ENCODE measurements around the gene NPLOC4. TPM values are rescaled to one million over a fixed set of nuclear protein-coding genes. Genes with fewer than 3 reads are reported as not detected.

The NPLOC4 gene
- total and polyA plus RNA-seq, 9 of the 15 experiments (the other 6 are each of a cell fraction or from before 2014, with no cell fraction given) = 1.5 to 116 (median 64.5) TPM

DNA sequence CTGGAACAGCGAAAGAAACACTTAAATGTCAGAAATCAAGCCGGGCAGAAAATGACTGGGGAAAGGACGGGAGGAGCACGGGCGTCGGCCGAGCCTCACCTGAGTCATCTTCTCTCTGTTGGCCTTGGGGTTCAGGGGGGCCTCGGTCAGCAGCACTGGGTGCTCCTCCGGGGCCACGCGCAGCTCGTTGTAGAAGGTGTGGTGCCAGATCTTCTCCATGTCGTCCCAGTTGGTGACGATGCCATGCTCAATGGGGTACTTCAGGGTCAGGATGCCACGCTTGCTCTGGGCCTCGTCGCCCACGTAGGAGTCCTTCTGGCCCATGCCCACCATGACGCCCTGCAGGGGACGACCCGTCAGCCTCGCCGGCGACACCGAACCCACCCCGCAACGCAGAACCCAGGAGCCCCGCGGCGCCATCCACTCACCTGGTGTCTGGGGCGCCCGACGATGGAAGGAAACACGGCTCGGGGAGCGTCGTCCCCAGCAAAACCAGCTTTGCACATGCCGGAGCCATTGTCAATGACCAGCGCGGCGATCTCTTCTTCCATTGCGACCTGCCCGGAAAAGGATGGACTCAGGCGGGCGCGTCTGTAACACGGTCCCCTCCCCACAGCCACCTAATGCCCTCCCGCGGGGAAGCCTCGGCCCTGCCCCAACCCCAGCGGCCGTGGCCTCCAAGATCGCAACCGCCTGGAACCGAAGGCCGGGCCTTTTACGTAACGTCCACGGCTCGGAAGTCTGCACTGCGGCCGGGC lies 124.9 kb downstream of the NPLOC4 start (continued):
- TF ChIP-seq, protein P1, sequence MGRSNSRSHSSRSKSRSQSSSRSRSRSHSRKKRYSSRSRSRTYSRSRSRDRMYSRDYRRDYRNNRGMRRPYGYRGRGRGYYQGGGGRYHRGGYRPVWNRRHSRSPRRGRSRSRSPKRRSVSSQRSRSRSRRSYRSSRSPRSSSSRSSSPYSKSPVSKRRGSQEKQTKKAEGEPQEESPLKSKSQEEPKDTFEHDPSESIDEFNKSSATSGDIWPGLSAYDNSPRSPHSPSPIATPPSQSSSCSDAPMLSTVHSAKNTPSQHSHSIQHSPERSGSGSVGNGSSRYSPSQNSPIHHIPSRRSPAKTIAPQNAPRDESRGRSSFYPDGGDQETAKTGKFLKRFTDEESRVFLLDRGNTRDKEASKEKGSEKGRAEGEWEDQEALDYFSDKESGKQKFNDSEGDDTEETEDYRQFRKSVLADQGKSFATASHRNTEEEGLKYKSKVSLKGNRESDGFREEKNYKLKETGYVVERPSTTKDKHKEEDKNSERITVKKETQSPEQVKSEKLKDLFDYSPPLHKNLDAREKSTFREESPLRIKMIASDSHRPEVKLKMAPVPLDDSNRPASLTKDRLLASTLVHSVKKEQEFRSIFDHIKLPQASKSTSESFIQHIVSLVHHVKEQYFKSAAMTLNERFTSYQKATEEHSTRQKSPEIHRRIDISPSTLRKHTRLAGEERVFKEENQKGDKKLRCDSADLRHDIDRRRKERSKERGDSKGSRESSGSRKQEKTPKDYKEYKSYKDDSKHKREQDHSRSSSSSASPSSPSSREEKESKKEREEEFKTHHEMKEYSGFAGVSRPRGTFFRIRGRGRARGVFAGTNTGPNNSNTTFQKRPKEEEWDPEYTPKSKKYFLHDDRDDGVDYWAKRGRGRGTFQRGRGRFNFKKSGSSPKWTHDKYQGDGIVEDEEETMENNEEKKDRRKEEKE (IDR thresholded peaks at IDR 0.05; ENCODE audit: borderline replicate concordance in 1 of 2, control insufficient read depth in 1 of 2, low read depth in 2 of 2, low read length in 1 of 2) = no peak
- no peak for TF ChIP-seq CBX8 (IDR thresholded peaks at IDR 0.05; ENCODE audit: borderline replicate concordance, extremely low read depth, low read depth, low read length, poor library complexity, severe bottlenecking)
- TF ChIP-seq ZNF589 (CRISPR knock-in tag; IDR thresholded peaks at IDR 0.05; ENCODE audit: low read depth) = no peak
- no peak for TF ChIP-seq RHOXF2B (CRISPR knock-in tag; conservative IDR thresholded peaks at IDR 0.05)
- TF ChIP-seq SAFB (IDR thresholded peaks at IDR 0.05; ENCODE audit: borderline replicate concordance, low read depth, low read length) = 0 out of 2 replicates have a peak, but pooled peaks have one; percentile 5
- TF ChIP-seq ZNF12 (CRISPR knock-in tag; IDR thresholded peaks at IDR 0.05) = no peak; the same call in 1 of the 2 replicates
- TF ChIP-seq, protein P2, sequence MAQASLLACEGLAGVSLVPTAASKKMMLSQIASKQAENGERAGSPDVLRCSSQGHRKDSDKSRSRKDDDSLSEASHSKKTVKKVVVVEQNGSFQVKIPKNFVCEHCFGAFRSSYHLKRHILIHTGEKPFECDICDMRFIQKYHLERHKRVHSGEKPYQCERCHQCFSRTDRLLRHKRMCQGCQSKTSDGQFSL (CRISPR knock-in tag; IDR thresholded peaks at IDR 0.05) = no peak
- TF ChIP-seq, protein P2 (tag; IDR thresholded peaks at IDR 0.05) = no peak
- TF ChIP-seq, protein P3, sequence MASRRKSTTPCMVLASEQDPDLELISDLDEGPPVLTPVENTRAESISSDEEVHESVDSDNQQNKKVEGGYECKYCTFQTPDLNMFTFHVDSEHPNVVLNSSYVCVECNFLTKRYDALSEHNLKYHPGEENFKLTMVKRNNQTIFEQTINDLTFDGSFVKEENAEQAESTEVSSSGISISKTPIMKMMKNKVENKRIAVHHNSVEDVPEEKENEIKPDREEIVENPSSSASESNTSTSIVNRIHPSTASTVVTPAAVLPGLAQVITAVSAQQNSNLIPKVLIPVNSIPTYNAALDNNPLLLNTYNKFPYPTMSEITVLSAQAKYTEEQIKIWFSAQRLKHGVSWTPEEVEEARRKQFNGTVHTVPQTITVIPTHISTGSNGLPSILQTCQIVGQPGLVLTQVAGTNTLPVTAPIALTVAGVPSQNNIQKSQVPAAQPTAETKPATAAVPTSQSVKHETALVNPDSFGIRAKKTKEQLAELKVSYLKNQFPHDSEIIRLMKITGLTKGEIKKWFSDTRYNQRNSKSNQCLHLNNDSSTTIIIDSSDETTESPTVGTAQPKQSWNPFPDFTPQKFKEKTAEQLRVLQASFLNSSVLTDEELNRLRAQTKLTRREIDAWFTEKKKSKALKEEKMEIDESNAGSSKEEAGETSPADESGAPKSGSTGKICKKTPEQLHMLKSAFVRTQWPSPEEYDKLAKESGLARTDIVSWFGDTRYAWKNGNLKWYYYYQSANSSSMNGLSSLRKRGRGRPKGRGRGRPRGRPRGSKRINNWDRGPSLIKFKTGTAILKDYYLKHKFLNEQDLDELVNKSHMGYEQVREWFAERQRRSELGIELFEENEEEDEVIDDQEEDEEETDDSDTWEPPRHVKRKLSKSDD (conservative IDR thresholded peaks at IDR 0.05; ENCODE audit: low read length) = no peak
- TF ChIP-seq, protein P4, sequence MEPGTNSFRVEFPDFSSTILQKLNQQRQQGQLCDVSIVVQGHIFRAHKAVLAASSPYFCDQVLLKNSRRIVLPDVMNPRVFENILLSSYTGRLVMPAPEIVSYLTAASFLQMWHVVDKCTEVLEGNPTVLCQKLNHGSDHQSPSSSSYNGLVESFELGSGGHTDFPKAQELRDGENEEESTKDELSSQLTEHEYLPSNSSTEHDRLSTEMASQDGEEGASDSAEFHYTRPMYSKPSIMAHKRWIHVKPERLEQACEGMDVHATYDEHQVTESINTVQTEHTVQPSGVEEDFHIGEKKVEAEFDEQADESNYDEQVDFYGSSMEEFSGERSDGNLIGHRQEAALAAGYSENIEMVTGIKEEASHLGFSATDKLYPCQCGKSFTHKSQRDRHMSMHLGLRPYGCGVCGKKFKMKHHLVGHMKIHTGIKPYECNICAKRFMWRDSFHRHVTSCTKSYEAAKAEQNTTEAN (CRISPR knock-in tag; IDR thresholded peaks at IDR 0.05) = no peak; the same call in 1 of the 2 replicates
- no peak for TF ChIP-seq ZNF785 (CRISPR knock-in tag; IDR thresholded peaks at IDR 0.05)
- TF ChIP-seq EWSR1 (IDR thresholded peaks at IDR 0.05; ENCODE audit: borderline replicate concordance, low read depth, partially characterized antibody) = no peak
- TF ChIP-seq ILF3 (IDR thresholded peaks at IDR 0.05; ENCODE audit: borderline replicate concordance) = no peak; the same call in 1 of the 2 replicates
- no peak for TF ChIP-seq TEAD2 (tag; IDR thresholded peaks at IDR 0.05)
- no peak for TF ChIP-seq MBD2 (IDR thresholded peaks at IDR 0.05; ENCODE audit: borderline replicate concordance, low read depth)
- TF ChIP-seq NCOA1 (IDR thresholded peaks at IDR 0.05; ENCODE audit: low read depth) = no peak
- no peak for TF ChIP-seq TAF7 (tag; IDR thresholded peaks at IDR 0.05)
- no peak for TF ChIP-seq FOXK2 (conservative IDR thresholded peaks at IDR 0.05 in 1 of 2, IDR thresholded peaks at IDR 0.05 in 1 of 2; ENCODE audit: low read depth in 2 of 2)
- TF ChIP-seq ZNF124 (CRISPR knock-in tag; IDR thresholded peaks at IDR 0.05) = no peak

Data from K562 (cell line).